ENCODE measurements around the gene TLNRD1. TPM values are rescaled to one million over a fixed set of nuclear protein-coding genes. Genes with fewer than 3 reads are reported as not detected.

Gene TLNRD1
- total and polyA plus RNA-seq, 12 donors = 4.3 to 19.4 (median 6.3) TPM

DNA sequence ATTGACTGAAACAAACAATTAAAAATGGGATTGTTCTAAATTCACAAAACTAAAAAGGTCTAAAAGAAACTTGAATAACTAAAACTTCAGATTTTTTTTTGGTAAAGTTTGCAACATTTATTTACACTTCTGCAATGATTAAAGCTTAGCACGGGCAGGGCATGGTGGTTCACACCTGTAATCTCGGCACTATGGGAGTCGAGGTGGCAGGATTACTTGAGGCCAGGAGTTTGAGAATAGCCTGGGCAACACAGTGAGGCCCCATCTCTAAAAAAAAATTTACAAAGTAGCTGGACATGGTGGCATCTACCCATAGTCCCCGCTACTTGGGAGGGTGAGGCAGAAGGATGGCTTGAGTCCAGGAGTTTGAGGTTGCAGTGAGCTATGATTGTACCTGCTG is 31.6 kb downstream of the TLNRD1 start:
- WGBS, 2 donors = 94 to 96% methylated on average over 4 of the region's 4 CpGs
- no peak for ATAC-seq
- TF ChIP-seq, protein P1, sequence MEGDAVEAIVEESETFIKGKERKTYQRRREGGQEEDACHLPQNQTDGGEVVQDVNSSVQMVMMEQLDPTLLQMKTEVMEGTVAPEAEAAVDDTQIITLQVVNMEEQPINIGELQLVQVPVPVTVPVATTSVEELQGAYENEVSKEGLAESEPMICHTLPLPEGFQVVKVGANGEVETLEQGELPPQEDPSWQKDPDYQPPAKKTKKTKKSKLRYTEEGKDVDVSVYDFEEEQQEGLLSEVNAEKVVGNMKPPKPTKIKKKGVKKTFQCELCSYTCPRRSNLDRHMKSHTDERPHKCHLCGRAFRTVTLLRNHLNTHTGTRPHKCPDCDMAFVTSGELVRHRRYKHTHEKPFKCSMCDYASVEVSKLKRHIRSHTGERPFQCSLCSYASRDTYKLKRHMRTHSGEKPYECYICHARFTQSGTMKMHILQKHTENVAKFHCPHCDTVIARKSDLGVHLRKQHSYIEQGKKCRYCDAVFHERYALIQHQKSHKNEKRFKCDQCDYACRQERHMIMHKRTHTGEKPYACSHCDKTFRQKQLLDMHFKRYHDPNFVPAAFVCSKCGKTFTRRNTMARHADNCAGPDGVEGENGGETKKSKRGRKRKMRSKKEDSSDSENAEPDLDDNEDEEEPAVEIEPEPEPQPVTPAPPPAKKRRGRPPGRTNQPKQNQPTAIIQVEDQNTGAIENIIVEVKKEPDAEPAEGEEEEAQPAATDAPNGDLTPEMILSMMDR (IDR thresholded peaks at IDR 0.05) = no peak
- Histone ChIP-seq H3K27ac (peak overlapping the region in 1 of 10 donors; percentile 53), H3K9me3 (no peaks in the 10 kb centered on the region), H3K4me3 (no peak overlapping the region), H3K36me3 (no peaks in the 10 kb centered on the region), H3K4me1 (peaks cover 0 to 52% (median 39%) of the 10 kb centered on the region in 9 donors), H3K27me3 (no peaks in the 10 kb centered on the region)
- no peak for DNase-seq
- intact Hi-C loops (cut with DNase I) = loop anchor here in 1 of 10 donors (5.0 kb wide), 1 partner anchor 65 kb away; no protein-coding TSS in a partner anchor

DNA sequence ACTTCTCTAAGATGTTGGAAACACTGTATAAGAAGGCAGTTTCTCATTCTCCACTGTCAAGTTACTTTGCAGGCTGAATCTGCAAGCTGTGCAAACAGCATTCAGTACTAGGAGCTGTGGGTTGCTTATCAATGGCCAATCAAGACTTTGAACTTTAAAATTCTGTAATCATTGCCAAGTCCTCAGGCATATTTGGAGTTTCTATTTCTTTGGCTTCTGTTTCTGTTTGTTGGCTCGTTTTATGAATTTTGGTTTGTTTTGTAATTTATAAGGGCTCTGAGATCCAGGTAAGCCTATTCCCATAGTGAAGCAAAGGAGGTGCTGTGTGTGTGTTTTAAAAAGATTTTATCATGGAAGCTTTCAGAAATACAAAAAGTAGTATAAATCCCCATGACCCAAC is 32.1 kb downstream of the TLNRD1 start:
- ATAC-seq (no peak), DNase-seq (no peak)
- H3K27ac ChIP-seq = peak overlapping the region in 7 of 10 donors; percentile 16 to 65 (median 53)
- intact Hi-C loops (cut with DNase I) = loop anchor here in 1 of 10 donors (5.0 kb wide), 1 partner anchor 64 kb away; no protein-coding TSS in a partner anchor
- no peaks in the 10 kb centered on the region for H3K27me3 ChIP-seq
- H3K4me3 ChIP-seq = no peak overlapping the region
- no peaks in the 10 kb centered on the region for H3K9me3 ChIP-seq
- WGBS, 2 donors = 40 to 59% methylated on average over 1 of the region's 1 CpG
- no peaks in the 10 kb centered on the region for H3K36me3 ChIP-seq
- H3K4me1 ChIP-seq = peaks cover 0 to 48% (median 34%) of the 10 kb centered on the region in 9 donors
- TF ChIP-seq, protein P1 (IDR thresholded peaks at IDR 0.05) = no peak

DNA sequence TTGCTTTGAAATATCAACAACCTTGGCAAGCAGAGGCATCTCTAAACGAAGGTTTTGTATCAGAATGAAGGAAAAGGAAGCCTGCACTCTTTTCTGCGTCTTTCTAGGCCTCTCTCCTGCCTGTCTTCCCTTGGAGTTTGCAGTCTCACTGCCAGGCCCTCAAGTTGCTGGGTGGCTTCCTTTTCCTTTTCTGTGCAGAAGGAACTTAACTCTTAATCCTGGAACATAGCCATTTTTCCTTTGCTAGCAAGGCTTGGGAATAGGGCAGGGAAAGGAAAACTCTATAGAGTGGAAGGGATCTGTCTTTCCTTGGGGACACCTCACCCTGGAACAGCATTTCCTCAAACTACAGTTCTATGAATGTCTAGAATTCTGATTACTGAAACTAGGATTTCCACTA is 32.8 kb downstream of the TLNRD1 start:
- TF ChIP-seq, protein P1 (IDR thresholded peaks at IDR 0.05) = no peak
- DNase-seq = no peak
- Histone ChIP-seq H3K27ac (peak overlapping the region in 8 of 10 donors; percentile 16 to 65 (median 53)), H3K9me3 (no peaks in the 10 kb centered on the region), H3K27me3 (no peaks in the 10 kb centered on the region), H3K36me3 (no peaks in the 10 kb centered on the region), H3K4me1 (peaks cover 0 to 52% (median 36%) of the 10 kb centered on the region in 9 donors), H3K4me3 (no peak overlapping the region)
- intact Hi-C loops (cut with DNase I) = loop anchor here in 1 of 10 donors (5.0 kb wide), 1 partner anchor 64 kb away; no protein-coding TSS in a partner anchor
- WGBS, 2 donors = 34 to 55% methylated on average over 2 of the region's 2 CpGs
- ATAC-seq = peak in 4 of 8 donors; percentile 23 to 48 (median 40)

DNA sequence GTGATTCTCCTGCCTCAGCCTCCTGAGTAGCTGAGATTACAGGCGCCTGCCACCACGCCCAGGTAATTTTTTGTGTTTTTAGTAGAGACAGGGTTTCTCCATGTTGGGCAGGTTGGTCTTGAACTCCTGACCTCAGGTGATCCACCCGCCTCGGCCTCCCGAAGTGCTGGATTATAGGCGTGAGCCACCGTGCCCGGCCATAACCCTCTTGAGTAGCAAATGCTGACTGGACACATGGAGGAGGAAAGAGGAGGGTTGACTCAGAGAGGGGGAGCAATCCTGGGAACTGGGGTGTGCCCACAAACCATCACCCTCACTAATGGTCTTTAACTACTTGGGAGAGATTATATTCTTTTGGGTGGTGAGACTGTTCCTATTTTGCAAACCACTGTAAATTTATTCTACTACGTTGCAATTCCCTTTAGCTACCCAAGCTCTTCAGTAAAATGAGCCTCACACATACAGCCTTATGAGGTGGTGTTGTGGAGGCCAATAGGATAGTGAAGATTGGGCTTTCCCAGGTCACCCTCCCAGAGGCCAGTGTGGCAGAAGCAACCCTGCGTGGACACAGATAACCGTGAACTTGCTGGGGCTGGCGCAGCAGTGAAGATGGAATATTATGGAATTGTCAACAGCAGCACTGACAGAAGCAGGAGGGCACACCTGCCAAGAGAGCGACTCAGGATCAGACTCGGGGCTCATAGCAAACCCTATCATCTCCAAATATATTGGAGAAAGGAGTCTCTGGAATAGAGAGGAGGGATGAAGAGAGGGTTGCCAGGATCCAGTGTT is 37.4 kb downstream of the TLNRD1 start:
- no peak overlapping the region for H3K4me3 ChIP-seq
- WGBS, 2 donors = 96 to 97% methylated on average over 14 of the region's 14 CpGs
- ATAC-seq (no peak), DNase-seq (no peak)
- peak overlapping the region in 6 of 10 donors; percentile 6 to 73 (median 50) for H3K27ac ChIP-seq
- intact Hi-C loops (cut with DNase I) = loop anchor here in 2 of 10 donors (2.0 to 5.0 kb wide), 2 partner anchors 59 to 61 kb away; no protein-coding TSS in a partner anchor
- no peaks in the 10 kb centered on the region for H3K36me3 ChIP-seq
- H3K27me3 ChIP-seq = no peaks in the 10 kb centered on the region
- no peaks in the 10 kb centered on the region for H3K9me3 ChIP-seq
- TF ChIP-seq, protein P1 (IDR thresholded peaks at IDR 0.05) = no peak
- peaks cover 0 to 39% (median 22%) of the 10 kb centered on the region in 9 donors for H3K4me1 ChIP-seq
